GM06990 (cell line): ENCODE data around the gene NDUFS3.

Source experiments
- DNase-seq: peaks from one replicate; pipeline ENCODE4 v3.0.0-alpha.2; 2011; ENCODE audit not compliant: insufficient read length; ENCODE audit errors: extremely low read depth
- H3K27me3 ChIP-seq: replicated peaks from 2 replicates; pipeline ENCODE4 v1.6.0; 2011; ENCODE audit warnings: low read length; ENCODE audit not compliant: control insufficient read depth, insufficient read depth
- H3K36me3 ChIP-seq: 2 replicates; pipeline ENCODE4 v1.5.1; 2011; ENCODE audit warnings: low read length; ENCODE audit not compliant: control insufficient read depth, insufficient read depth
- H3K4me3 ChIP-seq: replicated peaks from 2 replicates; pipeline ENCODE4 v1.5.1; 2011; ENCODE audit warnings: low read depth, mild to moderate bottlenecking, control low read depth, low read length
- CTCF ChIP-seq: IDR thresholded peaks from 2 replicates; pipeline ENCODE4 v1.5.1; 2011; ENCODE audit warnings: low read length, control low read depth, mild to moderate bottlenecking, inconsistent platforms; ENCODE audit not compliant: insufficient read depth, poor library complexity, severe bottlenecking

The NDUFS3 gene

DNA sequence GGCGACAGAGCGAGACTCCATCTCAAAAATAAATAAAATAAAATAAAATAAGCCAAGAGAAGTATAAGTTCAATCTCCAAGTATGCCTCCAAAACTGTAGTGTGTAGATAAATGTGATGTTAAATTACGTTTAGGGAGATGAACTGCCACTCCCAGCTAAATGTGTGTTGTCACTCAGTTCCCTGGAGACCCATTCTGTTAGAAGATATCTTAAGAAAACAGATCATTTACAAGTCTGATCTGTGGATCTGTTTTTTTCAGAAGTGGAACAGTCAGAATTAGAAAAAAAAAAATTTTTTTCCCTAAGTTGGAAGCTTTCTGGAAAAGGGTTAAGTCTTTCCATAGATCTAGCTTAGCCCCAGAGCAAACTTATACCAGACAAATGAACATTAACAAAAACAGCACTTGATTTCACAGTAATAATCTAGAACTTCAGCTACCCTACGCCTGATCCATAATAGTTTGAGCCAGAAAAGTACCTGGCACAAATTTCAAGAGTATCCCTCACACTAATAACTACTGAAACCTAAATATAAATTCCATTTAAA is 44.1 kb upstream of the NDUFS3 start:
- Histone ChIP-seq H3K4me3 (no peak overlapping the region), H3K27me3 (no peaks in the 10 kb centered on the region), H3K36me3 (no peaks in the 10 kb centered on the region)
- TF ChIP-seq CTCF, result no peak
- no peak for DNase-seq

- DNase-seq, result no peak
- H3K4me3 ChIP-seq, result no peak overlapping the region
- H3K36me3 ChIP-seq, result no peaks in the 10 kb centered on the region
- no peaks in the 10 kb centered on the region for H3K27me3 ChIP-seq
- no peak for TF ChIP-seq CTCF
Observed at GRCh38 chr11:47536915-47537314, 42.0 kb upstream of the NDUFS3 start.

DNA sequence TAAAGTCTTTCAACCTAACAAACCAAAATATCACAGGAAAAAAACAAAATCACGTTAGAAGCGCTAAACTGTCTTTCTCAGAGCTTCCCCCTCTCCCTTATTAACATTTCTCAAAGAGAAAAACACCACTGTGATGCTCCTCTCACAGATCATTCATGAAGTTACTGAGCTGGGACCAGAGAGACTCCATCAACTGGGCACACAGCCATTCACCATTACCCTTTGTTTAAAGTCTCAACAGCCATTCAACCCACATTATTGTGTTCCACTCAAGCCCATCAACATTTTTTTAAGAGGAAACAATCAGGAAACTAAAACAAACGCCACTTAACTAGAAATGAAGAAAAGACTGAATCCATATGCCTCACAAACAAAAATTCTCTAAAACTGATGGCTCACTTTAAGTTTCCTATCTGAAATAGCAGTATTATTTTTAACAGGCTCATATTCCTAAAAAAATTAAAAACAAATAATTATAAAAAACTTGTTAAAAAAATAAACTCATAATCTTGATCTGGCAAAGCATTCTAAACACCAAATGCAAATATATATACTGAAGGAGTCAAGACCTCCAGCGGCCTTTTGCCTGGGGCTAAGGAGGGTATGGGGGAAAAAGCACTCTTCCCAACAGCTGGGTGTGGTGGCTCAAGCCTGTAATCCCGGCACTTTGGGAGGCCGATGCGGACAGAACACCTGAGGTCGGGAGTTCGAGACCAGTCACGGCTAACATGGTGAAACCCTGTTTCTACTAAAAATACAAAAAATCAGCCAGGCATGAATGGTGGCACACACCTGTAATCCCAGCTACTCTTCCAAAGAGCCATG is 39.9 kb upstream of the NDUFS3 start:
- peaks cover 2% of the 10 kb centered on the region for H3K36me3 ChIP-seq
- H3K4me3 ChIP-seq, result no peak overlapping the region
- no peak for TF ChIP-seq CTCF
- no peak for DNase-seq
- H3K27me3 ChIP-seq, result no peaks in the 10 kb centered on the region

DNA sequence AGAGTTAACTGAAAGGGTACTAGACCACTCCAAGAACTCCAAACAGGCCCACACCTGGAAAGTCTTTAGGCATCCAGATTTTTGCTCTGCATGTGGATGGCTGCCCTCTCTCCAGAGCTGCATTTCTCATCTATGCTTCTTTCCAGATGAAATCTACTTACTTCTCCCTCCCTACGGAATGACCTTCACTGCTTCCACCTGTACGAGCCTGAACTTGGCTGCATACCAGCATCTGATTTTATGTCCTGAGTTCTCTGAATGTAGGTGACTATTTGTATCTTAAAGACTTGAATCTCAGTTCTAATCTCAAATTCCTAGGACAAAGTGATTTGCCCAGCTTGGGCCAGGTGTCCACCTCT is 39.2 kb upstream of the NDUFS3 start:
- DNase-seq, result no peak
- H3K27me3 ChIP-seq, result no peaks in the 10 kb centered on the region
- no peak overlapping the region for H3K4me3 ChIP-seq
- TF ChIP-seq CTCF, result no peak
- H3K36me3 ChIP-seq, result peaks cover 2% of the 10 kb centered on the region

GRCh38 chr11:47541070-47541469 is 37.8 kb upstream of the NDUFS3 start:
- TF ChIP-seq CTCF, result no peak
- Histone ChIP-seq H3K4me3 (no peak overlapping the region), H3K27me3 (no peaks in the 10 kb centered on the region), H3K36me3 (peaks cover 2% of the 10 kb centered on the region)
- no peak for DNase-seq
